PC-3 (cell line): ENCODE results near the gene CDC20B.

ENCODE experiments used
- EZH2 ChIP-seq: fragments of 300-600 bp; sonication (generic); IDR thresholded peaks from one replicate; pipeline ENCODE4 v1.6.1; 2017; ENCODE audit warnings: antibody characterized with exemption, mild to moderate bottlenecking, low read length; ENCODE audit not compliant: unreplicated experiment
- TF ChIP-seq, protein P1 (sequence below): fragments of 300-600 bp; sonication (generic); conservative IDR thresholded peaks from 2 replicates; pipeline ENCODE4 v1.5.1; 2017; ENCODE audit warnings: antibody characterized with exemption, low read depth, mild to moderate bottlenecking, low read length

DNA sequence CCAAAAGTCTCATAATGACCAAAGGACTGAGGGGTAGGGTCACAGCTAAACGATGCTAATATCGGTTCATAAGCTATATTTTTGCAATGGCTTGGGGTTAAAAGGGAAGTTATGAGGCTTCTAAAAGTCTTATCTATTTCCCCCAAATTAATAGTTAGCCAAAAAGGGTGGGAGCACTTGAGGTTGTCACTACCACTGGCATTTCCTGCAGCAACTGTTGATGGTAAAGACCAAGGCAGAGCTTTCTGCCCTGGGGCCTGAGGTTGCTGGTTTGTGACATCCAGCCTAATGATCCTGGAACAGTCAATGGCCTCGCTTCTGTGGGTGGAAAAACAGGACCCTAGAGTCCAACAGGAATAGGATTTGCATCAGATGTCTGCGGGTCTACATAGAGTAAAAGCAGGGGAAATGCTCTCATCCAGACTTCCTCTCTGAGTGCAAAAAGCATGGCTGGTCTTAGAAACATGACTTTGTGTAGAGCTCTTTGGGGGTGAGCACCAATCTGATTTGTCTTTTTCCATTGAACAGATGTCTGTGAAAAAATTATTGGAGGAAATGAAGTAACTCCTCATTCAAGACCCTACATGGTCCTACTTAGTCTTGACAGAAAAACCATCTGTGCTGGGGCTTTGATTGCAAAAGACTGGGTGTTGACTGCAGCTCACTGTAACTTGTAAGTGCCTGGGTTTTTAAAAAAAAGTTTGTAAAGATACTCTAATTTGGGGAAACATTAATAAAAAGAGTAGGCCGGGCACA lies 67.9 kb downstream of the CDC20B start:
- TF ChIP-seq, protein P1, sequence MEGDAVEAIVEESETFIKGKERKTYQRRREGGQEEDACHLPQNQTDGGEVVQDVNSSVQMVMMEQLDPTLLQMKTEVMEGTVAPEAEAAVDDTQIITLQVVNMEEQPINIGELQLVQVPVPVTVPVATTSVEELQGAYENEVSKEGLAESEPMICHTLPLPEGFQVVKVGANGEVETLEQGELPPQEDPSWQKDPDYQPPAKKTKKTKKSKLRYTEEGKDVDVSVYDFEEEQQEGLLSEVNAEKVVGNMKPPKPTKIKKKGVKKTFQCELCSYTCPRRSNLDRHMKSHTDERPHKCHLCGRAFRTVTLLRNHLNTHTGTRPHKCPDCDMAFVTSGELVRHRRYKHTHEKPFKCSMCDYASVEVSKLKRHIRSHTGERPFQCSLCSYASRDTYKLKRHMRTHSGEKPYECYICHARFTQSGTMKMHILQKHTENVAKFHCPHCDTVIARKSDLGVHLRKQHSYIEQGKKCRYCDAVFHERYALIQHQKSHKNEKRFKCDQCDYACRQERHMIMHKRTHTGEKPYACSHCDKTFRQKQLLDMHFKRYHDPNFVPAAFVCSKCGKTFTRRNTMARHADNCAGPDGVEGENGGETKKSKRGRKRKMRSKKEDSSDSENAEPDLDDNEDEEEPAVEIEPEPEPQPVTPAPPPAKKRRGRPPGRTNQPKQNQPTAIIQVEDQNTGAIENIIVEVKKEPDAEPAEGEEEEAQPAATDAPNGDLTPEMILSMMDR: no peak
- no peak for TF ChIP-seq EZH2
